Activated CD4-positive, alpha-beta T cell treated with anti-CD3 and anti-CD28 coated beads, Interleukin-10, Interleukin-2, amounts not matched to agents 100 ng/mL and 50 ng/mL, durations not matched to agents 16 hours and 8 hours (primary cell): ENCODE results near the gene RAPGEFL1.
A peak's percentile ranks its signal among the peaks of the same experiment; 100 is the strongest.
"Not testable (repeated sequence)": the region's sequence is repeated elsewhere in the genome, so short reads cannot be mapped to it uniquely, and the experiment has no call there.

Experiments used
- DNase-seq: peaks from one replicate; pipeline ENCODE4 v3.0.0-alpha.2; 2020

Gene RAPGEFL1

DNA sequence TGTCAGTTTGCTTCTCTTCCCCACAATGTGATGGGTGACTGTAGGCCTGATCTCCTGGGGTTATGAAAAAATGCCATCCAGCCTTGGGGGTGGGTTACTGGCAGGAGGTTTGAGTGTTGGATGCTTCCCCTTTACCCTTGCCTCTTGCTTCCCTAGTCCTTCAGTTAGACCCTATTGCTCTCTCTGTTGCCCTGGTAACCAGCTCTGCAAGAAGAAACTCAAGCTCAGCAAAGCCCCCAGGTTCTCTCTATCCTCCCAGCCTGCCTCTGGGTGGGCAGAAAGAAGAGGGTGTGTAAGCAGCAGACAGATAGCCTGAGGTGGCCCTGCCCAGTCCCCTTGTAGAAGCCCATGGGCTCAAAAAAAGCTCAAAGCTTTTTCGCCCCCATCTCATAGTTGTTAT is 2.8 kb upstream of the RAPGEFL1 start:
- DNase-seq, result no peak

DNA sequence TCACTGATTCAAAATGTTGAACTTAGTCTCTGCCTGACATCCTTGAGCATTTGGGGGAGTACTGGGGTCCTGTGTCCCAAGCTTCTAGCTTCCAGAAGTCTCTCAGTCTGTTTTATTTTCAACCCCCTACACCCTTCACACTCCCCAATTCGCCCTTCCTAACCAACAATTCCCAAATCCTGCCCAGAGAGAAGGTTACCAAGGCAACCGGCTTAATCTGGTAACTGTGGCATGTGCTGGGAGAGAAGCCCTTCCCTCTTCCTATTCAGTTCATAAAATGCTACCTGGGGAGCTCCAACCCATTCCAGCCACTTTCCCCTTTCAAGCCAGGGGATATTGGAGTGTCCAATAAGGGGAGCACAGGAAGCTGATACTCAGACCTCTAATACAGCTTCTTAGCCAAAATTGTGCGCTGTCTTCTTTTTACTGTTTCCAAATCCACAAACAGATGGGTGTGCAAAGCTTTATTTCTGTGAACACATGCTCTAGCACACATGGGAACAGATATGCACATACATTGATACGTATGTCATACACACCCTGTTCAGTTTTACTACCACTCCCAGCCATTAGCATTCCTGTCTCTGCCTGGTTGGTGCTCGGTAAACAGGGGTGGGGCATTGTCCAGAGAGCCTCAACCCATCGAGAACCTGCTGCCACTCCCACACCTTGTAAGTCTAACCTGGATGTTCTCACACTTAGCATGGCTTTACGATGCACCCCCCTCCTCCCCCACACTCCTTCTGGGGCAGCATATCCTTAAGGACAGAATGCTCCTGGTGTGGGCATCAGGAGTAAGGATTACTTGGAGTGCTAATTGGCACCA is 1.1 kb upstream of the RAPGEFL1 start:
- no peak for DNase-seq

DNA sequence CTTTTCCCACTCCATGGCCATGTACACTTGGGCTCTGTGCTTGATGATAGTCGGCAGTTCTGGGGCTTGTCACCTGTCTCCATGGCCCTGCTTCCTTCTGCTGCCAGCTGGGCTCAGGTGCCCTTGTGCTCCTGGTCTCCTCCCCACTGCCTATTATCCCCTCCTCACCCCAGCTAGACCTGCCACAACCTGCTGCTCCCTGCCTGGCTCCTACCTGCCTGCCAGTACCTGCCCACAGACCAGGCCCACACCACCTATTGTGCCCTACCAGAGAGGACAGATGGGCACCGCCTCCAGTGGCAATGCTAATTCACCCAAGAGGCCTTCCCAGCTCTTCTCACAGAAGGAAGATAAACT is 538 bp upstream of the RAPGEFL1 start:
- no peak for DNase-seq

DNA sequence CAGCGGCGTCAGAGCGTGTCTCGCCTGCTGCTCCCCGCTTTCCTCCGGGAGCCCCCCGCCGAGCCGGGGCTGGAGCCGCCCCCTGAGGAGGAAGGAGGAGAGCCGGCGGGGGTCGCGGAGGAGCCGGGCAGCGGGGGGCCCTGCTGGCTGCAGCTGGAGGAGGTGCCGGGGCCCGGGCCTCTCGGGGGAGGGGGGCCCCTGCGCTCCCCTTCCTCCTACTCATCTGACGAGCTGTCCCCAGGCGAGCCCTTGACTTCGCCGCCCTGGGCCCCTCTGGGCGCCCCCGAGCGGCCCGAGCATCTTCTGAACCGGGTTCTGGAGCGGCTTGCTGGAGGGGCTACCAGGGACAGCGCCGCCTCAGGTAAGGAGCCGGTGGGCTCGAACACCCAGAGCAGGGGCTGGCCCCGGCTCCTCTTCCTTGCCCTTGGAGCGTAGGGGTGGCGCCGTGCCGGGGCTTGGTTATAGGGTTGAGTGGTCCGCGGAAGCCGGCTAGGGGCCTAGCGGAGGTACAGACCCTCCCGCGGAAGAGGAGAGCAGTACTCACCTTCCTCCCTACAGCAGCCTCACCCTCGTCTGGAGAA is 841 bp downstream of the RAPGEFL1 start:
- DNase-seq, result no peak

DNA sequence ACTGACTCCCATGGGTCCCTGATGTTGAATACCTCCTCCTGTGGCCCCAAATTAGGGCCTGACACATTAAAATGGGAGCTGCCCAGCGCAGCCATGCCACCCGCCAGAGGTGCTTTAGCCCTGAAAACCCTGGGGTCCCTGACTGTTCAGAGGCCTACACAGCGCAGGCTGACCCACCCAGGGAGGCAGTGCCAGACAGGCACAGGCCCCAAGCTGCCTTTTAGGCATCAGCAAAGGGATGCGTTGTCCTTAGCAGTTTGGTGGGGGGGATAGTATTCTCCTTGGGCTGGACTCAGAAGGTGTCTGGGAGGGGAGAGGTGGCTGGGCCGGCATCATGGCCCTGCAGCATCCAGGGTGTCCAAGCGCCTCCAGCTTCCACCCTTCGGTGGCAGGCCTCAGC is 1.4 kb downstream of the RAPGEFL1 start:
- no peak for DNase-seq

DNA sequence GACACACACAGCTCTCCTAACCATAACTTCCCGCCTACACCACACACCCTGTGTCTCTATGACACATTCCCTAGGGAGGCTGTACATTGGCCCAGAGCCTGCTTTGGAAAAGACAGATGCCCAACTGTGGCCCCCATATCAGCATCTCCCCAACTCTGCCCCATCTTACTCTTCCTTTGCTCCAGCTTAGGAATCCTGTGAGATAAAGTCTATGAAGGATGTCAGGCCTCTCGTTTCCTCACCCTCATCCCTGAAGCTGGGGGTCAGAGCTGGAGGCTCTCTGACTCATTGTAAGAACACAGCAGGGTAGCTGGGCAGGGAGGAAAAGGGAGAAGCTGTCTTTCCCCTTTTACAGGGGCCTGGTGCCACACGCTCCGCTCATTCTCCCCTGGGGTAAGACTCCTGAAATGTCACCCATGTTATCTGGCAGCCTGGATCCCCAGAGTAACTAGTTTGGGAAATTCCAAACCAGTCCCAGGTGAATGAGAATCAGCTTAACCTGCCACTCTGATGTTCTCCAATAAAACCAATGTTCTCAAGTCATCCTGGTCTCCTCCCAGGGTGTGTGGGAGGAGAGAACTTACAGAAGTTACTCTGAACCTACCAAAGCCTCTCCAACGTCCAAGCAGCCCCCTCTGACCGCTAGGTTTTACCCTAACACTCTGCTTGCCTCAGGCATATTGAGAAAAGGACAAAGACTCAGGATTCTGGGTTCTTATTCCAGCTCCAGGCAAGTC is 2.8 kb downstream of the RAPGEFL1 start:
- no peak for DNase-seq

DNA sequence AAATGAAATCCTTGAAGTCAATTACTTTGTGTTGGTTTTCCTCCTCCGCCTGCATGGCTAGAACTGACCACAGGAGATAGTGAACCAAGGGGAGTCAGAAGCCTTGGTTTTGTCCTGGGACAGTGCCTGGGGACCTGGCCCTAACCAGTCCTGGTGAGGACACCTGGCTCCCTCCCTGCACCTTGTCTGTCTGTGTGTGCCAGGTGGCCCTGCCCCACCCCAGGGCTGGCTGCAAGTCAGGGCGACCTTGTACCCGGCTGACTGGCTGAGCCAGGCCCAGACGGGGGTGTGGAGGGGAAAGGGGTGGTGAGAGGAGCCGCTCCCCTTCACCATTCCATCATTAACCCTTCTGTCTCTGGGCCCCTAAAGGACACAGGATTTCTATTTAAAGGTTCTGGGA is 3.4 kb downstream of the RAPGEFL1 start:
- DNase-seq, result no peak

DNA sequence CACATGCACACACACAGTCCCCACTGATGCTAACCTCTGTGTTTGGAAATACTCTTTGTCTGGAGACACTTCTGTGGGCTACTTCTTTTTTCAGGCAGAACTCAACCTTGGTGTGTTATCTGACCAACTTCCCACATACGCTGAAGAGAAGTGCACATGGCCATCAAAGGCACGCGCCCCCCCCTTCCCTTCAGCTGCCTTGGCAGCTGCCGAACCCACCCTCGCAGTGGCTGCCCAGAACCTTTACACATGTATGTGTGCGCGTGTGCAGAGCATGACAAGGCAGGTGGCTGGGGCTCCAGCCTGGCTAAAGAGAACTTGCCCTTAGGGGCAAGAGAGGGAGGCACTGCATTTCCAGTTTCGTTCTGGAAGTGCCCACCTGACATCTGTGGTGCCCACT is 3.9 kb downstream of the RAPGEFL1 start:
- DNase-seq, result no peak

DNA sequence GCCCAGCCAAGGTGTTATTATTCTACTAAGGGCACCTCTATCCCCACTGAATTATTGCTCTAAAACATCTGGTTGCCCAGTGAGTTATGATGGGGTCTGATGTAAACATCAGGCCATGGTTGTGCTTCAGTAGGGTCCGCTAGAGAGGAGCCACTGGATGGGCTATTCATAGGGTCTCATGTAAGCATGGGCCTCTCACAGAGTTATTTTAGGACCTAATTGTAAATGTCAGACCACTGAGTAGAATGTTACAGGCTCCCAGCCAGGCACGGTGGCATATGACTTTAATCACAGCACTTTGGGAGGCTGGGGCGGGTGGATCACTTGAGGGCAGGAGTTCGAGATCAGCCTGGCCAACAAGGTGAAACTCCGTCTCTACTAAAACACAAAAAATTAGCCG is 5.3 kb downstream of the RAPGEFL1 start:
- no peak for DNase-seq

DNA sequence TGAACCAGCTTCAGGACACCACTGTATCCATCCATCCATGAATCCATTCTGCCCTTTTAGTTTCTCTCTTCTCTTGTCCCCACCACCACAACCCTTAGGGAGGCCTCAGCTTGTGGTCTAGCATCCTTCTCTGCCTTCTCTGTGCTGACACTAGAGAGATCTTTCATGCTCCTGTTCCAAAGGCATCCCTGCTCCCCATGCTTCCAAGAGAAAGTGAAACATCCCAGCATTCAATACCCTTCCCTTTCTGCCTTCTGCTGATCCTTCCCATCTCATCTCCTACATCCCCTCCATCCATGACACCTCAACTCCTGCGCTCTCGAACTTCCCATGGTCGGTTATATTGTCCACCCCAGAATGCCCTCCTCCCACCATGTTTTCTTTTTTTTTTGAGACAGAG is 10.0 kb downstream of the RAPGEFL1 start:
- DNase-seq, result no peak

DNA sequence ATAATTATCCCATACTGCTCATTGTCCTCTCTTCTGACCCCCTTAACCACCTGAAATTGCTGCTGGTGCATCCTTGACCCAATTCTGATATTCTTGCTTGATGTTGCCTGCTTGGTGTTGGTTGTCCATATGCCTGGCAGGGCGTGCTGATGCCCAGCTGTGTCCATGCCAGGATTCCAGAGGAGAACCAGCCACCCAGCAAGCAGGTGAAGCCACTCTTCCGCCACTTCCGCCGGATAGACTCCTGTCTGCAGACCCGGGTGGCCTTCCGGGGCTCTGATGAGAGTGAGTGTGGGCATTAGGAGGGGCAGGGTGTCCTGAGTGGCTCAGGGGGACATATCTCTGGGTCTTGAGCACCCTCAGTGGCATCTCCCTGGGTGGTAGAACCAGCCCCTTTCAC is 11.4 kb downstream of the RAPGEFL1 start:
- DNase-seq, result no peak

DNA sequence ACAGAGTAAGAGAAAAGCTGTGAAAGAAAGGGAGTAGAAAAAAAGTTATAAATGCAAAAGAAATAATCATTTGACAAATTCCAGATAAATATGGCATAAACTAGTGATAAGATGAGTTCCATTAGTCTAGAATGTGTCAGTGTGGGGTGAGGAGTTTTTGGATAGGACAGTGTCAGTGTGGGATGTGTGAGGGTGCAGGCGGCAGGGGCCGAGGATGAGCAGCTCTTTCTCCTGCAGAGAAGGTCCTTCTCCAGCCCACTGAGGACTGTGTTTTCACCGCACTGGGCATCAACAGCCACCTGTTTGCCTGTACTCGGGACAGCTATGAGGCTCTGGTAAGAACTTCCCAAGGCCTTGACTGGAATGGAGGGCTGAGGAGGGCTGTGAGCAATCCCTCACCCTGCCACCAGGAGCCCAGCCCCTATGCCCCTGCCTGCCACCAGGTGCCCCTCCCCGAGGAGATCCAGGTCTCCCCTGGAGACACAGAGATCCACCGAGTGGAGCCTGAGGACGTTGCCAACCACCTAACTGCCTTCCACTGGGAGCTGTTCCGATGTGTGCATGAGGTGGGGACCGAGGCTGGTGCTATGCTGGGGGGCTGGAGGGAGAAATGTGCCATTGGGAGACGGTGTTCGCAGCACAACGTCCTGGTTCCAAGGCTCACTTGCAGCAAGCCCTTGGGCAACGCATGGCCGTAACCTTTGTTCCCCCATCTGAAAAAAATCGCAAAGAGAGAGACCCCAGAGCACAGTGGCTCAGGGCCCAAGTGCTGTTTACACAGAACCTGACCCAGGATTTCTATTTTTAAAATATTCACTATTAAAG is 13.1 kb downstream of the RAPGEFL1 start:
- DNase-seq, result no peak

DNA sequence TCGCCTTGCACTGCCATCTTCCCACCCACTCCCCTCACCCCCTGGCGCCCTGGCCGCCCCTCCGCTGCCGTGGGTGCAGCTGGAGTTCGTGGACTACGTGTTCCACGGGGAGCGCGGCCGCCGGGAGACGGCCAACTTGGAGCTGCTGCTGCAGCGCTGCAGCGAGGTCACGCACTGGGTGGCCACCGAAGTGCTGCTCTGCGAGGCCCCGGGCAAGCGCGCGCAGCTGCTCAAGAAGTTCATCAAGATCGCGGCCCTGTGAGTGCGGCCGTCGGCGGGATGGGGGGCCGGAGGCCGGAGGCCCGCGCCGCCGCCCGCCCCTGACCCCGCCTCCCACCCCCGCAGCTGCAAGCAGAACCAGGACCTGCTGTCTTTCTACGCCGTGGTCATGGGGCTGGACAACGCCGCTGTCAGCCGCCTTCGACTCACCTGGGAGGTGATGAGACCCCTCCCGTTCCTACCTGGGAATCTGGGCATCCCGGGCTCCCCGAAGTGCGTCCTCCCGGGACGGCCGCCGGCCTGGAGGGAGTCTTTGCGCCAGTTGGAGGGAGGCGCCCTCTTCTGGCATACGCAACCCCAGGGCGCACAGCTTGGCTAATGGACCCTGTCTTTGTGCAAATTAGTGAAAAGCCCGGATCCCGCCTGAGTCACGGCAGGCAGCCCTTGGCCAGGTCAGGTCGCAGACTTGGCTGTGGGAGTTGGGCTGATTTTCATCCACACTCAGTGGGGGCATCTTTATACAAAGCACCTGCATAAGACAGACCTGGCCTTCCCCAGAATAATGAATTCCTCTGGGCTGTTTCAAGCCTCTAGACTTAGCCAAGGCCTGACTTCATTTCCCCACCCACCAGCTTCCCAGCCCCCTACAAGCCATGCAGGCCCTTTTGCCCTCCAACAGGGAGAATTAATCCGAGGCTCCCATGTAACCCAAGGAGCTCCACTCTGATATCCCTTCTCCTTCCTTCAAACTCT is 14.3 kb downstream of the RAPGEFL1 start:
- peak; percentile 73 for DNase-seq

DNA sequence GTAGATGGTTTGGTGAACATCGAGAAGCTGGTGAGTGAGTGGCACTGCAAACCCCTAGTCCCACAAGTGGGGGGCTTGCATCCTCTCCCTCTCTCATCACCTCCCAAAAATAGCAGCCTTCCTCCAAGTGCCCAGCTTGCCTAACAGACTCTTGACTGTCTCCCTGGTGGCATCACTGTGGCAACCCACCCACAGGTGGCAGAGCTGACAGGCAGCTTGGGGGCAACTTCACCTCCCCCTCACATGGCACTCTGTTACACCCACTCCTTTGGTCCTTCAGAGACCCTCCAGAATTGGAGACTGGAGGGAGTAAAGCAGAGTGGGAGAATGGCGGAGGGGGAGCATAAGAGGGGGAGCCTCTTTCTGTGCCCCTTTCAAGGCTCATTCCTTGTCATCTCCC is 15.7 kb downstream of the RAPGEFL1 start:
- DNase-seq, result no peak

DNA sequence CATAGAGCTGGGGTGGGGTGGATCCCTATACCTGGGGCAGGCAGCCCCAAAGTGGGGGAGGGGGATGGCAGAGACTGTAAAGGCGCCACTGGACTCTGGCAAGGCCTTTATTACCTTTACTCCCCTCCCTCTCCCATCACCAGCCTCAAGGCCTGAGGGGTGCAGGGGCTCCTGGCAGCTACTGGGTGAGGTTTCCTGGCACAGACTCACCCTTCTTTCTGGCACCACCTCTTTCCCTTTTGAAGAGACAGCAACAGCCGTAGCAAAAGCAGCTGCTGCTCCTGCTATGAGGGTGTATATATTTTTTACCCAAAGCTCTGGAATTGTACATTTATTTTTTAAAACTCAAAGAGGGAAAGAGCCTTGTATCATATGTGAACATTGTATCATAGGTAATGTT is 17.6 kb downstream of the RAPGEFL1 start:
- no peak for DNase-seq

DNA sequence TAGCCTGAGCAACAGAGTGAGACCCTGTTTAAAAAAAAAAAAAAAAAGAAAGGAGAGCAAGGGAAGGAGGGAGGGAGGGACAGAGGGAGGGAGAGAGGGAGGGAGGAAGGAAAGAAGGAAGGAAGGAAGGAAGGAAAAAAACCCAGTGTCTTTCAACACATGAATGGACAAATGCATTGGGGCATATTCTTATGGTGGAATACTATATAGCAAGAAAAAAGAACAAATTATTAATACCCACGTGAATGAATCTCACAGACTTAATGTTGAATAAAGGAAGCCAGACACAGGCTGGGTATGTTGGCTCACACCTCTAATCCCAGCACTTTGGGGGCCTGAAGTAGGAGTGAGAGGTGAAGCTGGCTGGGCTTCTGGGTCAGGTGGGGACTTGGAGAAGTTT is 20.3 kb downstream of the RAPGEFL1 start:
- no peak for DNase-seq

DNA sequence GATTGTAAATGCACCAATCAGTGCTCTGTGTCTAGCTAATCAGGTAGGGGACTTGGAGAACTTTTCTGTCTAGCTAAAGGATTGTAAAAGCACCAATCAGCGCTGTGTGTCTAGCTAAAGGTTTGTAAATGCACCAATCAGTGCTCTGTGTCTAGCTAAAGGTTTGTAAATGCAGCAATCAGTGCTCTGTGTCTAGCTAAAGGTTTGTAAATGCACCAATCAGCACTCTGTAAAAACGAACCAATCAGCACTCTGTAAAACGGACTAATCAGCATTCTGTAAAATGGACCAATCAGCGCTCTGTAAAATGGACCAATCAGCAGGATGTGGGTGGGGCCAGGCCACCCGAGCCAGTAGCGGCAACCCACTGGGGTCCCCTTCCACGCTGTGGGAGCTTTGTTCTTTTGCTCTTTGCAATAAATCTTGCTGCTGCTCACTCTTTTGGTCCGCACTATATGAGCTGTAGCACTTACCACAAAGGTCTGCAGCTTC is 20.7 kb downstream of the RAPGEFL1 start:
- DNase-seq, result not testable (repeated sequence)

DNA sequence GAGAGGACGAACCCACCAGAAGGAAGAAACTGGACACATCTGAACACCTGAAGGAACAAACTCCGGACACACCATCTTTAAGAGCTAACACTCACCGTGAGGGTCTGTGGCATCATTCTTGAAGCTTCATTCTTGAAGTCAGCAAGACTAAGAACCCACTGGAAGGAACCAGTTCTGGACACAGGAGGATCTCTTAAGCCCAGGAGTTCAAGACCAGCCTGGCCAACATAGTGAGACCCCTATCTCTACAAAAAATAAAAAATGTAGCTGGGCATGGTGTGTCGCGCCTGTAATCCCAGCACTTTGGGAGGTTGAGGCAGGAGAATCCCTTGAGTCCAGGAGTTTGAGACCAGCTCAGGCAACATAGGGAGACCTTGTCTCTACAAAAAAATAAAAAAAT is 21.3 kb downstream of the RAPGEFL1 start:
- DNase-seq, result no peak

DNA sequence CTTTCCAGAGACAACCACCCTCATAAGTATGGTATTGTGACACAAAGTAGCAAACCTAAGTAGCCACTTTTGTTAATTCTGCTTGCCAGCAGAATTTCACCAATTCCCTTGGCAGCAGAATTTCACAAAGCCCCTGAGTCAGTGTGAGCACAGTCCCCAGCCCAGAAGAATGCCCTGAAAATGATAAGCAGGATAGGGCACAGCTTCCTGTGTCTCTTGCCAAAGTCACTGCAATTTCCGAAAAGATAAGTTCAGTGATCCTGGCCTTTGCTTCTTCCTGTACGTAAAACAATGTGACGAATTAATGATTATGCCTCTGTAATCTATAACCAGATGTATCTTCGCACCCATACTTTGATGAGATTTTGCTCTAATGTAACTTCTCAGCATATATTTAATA is 25.9 kb downstream of the RAPGEFL1 start:
- DNase-seq, result no peak

DNA sequence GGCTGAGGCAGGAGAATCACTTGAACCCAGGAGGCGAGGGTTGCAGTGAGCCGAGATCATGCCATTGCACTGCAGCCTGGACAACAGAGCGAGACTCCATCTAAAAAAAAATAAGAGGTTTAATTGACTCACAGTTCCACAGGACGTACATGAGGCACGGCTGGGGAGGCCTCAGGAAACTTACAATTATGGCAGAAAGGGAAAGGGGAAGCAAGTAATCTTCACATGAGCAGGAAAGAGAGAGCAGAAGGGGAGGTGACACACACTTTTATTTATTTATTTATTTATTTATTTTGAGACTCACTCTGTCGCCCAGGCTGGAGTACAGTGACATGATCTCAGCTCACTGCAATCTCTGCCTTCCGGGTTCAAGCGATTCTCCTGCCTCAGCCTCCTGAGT is 28.9 kb downstream of the RAPGEFL1 start:
- DNase-seq, result not testable (repeated sequence)

DNA sequence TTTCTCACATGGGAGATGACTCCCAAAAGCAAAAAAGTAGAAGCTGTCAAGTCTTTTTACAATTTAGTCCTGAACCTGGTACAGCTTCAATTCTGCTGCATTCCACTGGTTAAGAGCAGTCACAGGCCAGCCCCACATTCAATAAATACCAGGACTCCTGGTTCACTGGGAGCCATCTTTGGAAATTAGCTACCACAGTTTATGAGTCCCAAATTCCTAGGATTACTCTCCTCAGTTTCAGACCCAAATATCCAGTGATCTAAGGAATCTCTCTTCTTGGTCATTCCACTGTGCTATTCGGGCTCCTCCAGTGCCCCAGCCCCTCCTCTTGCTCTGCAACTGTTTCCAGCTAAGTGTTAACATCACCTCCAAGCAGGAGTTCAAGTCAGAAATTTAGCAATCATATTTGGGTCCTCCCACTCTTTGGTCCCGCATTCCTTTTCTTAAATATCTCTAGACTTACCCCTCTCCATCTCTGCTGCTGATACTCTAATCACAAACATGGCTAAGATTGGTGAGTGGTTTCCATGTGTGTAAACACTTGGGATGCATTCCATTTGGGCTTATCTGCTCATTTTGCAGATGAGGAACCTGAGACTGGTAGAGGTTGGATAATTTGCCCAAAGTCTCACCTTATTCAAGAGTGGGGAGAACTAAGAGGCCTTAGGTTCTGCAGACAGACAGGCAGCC is 32.3 kb downstream of the RAPGEFL1 start:
- no peak for DNase-seq
